ENCODE measurements around the gene SYNGR4. TPM values are rescaled to one million over a fixed set of nuclear protein-coding genes. Genes with fewer than 3 reads are reported as not detected.
"Not testable (repeated sequence)": the region's sequence is repeated elsewhere in the genome, so short reads cannot be mapped to it uniquely, and the experiment has no call there.

SYNGR4 gene
- total RNA-seq, 1 experiment from 2014 or later, result 0.32 TPM

DNA sequence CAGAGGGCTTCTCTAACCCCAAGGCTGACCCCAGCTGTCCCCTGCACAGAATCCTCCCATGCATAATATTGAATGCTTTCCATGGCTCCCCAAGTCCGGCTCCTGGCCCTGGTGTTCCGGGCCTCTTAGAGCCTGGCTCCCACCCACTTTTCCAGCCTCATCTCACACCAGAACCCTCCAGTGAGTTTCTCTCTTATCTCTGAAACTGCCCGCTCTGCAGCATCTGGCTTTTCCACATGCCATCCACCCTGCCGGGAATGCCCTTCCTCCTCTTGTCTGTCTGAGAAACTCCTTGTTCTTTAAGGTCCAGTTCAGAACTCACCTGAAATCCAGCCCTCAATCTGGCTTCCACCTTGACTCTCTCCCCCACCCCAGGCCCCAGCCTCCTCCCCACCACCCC is 6.8 kb downstream of the SYNGR4 start:
- no peak for DNase-seq
- Mint-ChIP-seq H3K36me3 (ENCODE audit: insufficient read depth, unreplicated experiment) (no peaks in the 10 kb centered on the region), H3K9me3 (ENCODE audit: unreplicated experiment) (no peaks in the 10 kb centered on the region), H3K27me3 (ENCODE audit: insufficient read depth, unreplicated experiment) (no peaks in the 10 kb centered on the region), H3K27ac (ENCODE audit: unreplicated experiment) (peak overlapping the region; percentile 60), H3K4me1 (ENCODE audit: low read depth, unreplicated experiment) (peaks cover 7% of the 10 kb centered on the region), H3K4me3 (ENCODE audit: unreplicated experiment) (no peak overlapping the region)
- ChIA-PET CTCF (interaction anchor here (1.0 kb wide), 1 partner anchor 16 kb away, joined by 3 read pairs; no protein-coding TSS in a partner anchor), POLR2A (no interaction called here)
- intact Hi-C loops (cut with micrococcal nuclease; ENCODE audit: unreplicated experiment), result no loop called here
- Histone ChIP-seq H3K4me1 (no peaks in the 10 kb centered on the region), H3K27me3 (replicated peaks; ENCODE audit: control insufficient read depth, insufficient read depth, low read length) (no peaks in the 10 kb centered on the region), H3K4me3 (ENCODE audit: low read depth, low read length) (no peak overlapping the region), H3K9me3 (no peaks in the 10 kb centered on the region), H3K36me3 (ENCODE audit: control insufficient read depth, insufficient read depth, low read length) (no peaks in the 10 kb centered on the region)
- TF ChIP-seq, protein P1, sequence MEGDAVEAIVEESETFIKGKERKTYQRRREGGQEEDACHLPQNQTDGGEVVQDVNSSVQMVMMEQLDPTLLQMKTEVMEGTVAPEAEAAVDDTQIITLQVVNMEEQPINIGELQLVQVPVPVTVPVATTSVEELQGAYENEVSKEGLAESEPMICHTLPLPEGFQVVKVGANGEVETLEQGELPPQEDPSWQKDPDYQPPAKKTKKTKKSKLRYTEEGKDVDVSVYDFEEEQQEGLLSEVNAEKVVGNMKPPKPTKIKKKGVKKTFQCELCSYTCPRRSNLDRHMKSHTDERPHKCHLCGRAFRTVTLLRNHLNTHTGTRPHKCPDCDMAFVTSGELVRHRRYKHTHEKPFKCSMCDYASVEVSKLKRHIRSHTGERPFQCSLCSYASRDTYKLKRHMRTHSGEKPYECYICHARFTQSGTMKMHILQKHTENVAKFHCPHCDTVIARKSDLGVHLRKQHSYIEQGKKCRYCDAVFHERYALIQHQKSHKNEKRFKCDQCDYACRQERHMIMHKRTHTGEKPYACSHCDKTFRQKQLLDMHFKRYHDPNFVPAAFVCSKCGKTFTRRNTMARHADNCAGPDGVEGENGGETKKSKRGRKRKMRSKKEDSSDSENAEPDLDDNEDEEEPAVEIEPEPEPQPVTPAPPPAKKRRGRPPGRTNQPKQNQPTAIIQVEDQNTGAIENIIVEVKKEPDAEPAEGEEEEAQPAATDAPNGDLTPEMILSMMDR (IDR thresholded peaks at IDR 0.05; ENCODE audit: insufficient read depth in 1 of 2, low read depth in 1 of 2, low read length in 1 of 2, severe bottlenecking in 1 of 2, unreplicated experiment in 1 of 2), result no peak
- BruUV-seq (replicated peaks), result no TSS peak

DNA sequence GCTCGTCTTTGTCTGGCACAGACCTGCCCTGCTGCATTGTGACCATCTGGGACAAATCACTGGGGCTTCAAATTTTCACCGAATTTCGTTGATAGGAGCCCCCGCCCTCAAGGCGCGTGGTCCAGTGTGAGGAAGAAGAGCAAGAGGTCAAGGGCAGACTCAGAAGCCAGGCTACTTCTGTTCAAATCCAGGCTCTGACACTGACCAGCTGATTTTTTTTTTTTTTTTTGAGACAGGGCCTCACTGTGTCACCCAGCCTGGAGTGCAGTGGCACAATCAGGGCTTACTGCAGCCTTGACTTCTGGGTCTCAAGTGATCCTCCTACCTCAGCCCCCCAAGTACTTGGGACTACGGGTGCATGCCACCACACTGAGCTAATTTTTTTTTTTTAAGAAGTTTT is 7.2 kb downstream of the SYNGR4 start:
- H3K27me3 ChIP-seq (replicated peaks; ENCODE audit: control insufficient read depth, insufficient read depth, low read length), result no peaks in the 10 kb centered on the region
- ChIA-PET CTCF (interaction anchor here (1.0 kb wide), 1 partner anchor 16 kb away, joined by 3 read pairs; no protein-coding TSS in a partner anchor), POLR2A (no interaction called here)
- Mint-ChIP-seq H3K27ac (ENCODE audit: unreplicated experiment) (peak overlapping the region; percentile 60), H3K4me1 (ENCODE audit: low read depth, unreplicated experiment) (peaks cover 7% of the 10 kb centered on the region), H3K4me3 (ENCODE audit: unreplicated experiment) (no peak overlapping the region), H3K36me3 (ENCODE audit: insufficient read depth, unreplicated experiment) (no peaks in the 10 kb centered on the region), H3K9me3 (ENCODE audit: unreplicated experiment) (no peaks in the 10 kb centered on the region), H3K27me3 (ENCODE audit: insufficient read depth, unreplicated experiment) (no peaks in the 10 kb centered on the region)
- H3K9me3 ChIP-seq, result no peaks in the 10 kb centered on the region
- H3K36me3 ChIP-seq (ENCODE audit: control insufficient read depth, insufficient read depth, low read length), result no peaks in the 10 kb centered on the region
- intact Hi-C loops (cut with micrococcal nuclease; ENCODE audit: unreplicated experiment), result no loop called here
- TF ChIP-seq, protein P1 (IDR thresholded peaks at IDR 0.05; ENCODE audit: insufficient read depth in 1 of 2, low read depth in 1 of 2, low read length in 1 of 2, severe bottlenecking in 1 of 2, unreplicated experiment in 1 of 2), result no peak
- no TSS peak for BruUV-seq (replicated peaks)
- no peak overlapping the region for H3K4me3 ChIP-seq (ENCODE audit: low read depth, low read length)
- no peak for DNase-seq
- H3K4me1 ChIP-seq, result no peaks in the 10 kb centered on the region

DNA sequence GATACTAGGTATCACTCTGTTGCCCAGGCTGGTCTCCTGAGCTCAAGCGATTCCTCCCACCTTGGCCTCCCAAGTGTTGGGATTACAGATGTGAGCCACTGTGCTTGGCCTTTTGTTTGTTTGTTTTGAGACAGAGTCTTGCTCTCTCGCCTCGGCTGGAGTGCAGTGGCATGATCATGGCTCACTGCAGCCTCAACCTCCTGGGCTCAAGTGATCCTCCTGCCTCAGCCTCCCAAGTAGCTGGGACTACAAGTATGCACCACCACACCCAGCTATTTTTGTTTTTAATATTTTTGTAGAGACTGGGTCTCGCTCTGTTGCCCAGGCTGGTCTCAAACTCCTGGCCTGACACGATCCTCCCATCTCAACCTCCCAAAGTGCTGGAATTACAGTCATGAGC is 7.6 kb downstream of the SYNGR4 start:
- H3K4me3 ChIP-seq (ENCODE audit: low read depth, low read length); H3K36me3 ChIP-seq (ENCODE audit: control insufficient read depth, insufficient read depth, low read length); H3K27me3 Mint-ChIP-seq (ENCODE audit: insufficient read depth, unreplicated experiment); H3K4me1 ChIP-seq; H3K9me3 ChIP-seq; BruUV-seq (replicated peaks); H3K4me1 Mint-ChIP-seq (ENCODE audit: low read depth, unreplicated experiment); H3K36me3 Mint-ChIP-seq (ENCODE audit: insufficient read depth, unreplicated experiment); H3K27ac Mint-ChIP-seq (ENCODE audit: unreplicated experiment); DNase-seq; H3K4me3 Mint-ChIP-seq (ENCODE audit: unreplicated experiment); H3K27me3 ChIP-seq (replicated peaks; ENCODE audit: control insufficient read depth, insufficient read depth, low read length); H3K9me3 Mint-ChIP-seq (ENCODE audit: unreplicated experiment); intact Hi-C loops (cut with micrococcal nuclease; ENCODE audit: unreplicated experiment); POLR2A ChIA-PET: not testable (repeated sequence)
- CTCF ChIA-PET, result interaction anchor here (0.7 to 1.0 kb wide), 2 partner anchors 17 to 122 kb away, joined by 3 read pairs; no protein-coding TSS in a partner anchor

DNA sequence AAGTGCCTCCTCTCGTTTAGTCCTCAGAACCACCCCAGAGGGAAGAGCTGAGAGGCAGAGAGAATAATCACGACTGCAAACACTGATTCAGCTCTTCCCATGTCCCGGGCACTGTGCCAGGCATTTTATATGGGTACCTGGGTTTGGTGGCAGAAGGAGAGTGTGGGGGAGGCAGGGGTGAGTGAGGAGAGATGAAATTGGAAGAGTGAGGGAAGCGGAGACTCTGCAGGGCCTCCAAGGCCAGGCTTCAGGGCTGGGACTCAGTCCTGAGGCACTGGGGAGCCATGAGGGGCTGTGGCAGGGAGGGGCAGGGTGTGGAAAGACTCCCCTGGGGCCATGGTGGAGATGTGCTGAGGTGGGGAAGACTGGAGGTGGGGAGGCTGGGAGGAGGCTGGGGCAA is 8.7 kb downstream of the SYNGR4 start:
- H3K9me3 Mint-ChIP-seq (ENCODE audit: unreplicated experiment), result no peaks in the 10 kb centered on the region
- DNase-seq, result no peak
- CTCF ChIA-PET, result interaction anchor here (0.9 kb wide), 1 partner anchor 18 kb away, joined by 8 read pairs; the partner anchor contains the start of gene KDELR1
- TF ChIP-seq, protein P1 (IDR thresholded peaks at IDR 0.05; ENCODE audit: insufficient read depth in 1 of 2, low read depth in 1 of 2, low read length in 1 of 2, severe bottlenecking in 1 of 2, unreplicated experiment in 1 of 2), result no peak
- peak overlapping the region; percentile 35 for H3K27ac Mint-ChIP-seq (ENCODE audit: unreplicated experiment)
- no peaks in the 10 kb centered on the region for H3K36me3 Mint-ChIP-seq (ENCODE audit: insufficient read depth, unreplicated experiment)
- H3K4me1 ChIP-seq, result no peaks in the 10 kb centered on the region
- POLR2A ChIA-PET, result no interaction called here
- no peaks in the 10 kb centered on the region for H3K27me3 Mint-ChIP-seq (ENCODE audit: insufficient read depth, unreplicated experiment)
- intact Hi-C loops (cut with micrococcal nuclease; ENCODE audit: unreplicated experiment), result no loop called here
- H3K4me3 ChIP-seq (ENCODE audit: low read depth, low read length), result no peak overlapping the region
- H3K27me3 ChIP-seq (replicated peaks; ENCODE audit: control insufficient read depth, insufficient read depth, low read length), result no peaks in the 10 kb centered on the region
- no peaks in the 10 kb centered on the region for H3K36me3 ChIP-seq (ENCODE audit: control insufficient read depth, insufficient read depth, low read length)
- H3K9me3 ChIP-seq, result no peaks in the 10 kb centered on the region
- H3K4me3 Mint-ChIP-seq (ENCODE audit: unreplicated experiment), result no peak overlapping the region
- BruUV-seq (replicated peaks), result no TSS peak
- peaks cover 7% of the 10 kb centered on the region for H3K4me1 Mint-ChIP-seq (ENCODE audit: low read depth, unreplicated experiment)
